WTC11 (cell line): ENCODE results near the gene ARRDC1. TPM values are rescaled to one million over a fixed set of nuclear protein-coding genes. Genes with fewer than 3 reads are reported as not detected.
"Not testable (repeated sequence)": the region's sequence is repeated elsewhere in the genome, so short reads cannot be mapped to it uniquely, and the experiment has no call there.

Experiments
- ATAC-seq: fragments of 200-7000 bp; cut with Tn5 transposase; 2 replicates; pipeline ENCODE4 v1.10.0; 2021; ENCODE audit warnings: mild to moderate bottlenecking, moderate library complexity
- CTCF ChIA-PET: fragments of 300-600 bp; sonication (Branson Sonifier 250); formaldehyde crosslinking; loops from one replicate; lab custom pipeline; 2021; ENCODE audit warnings: antibody characterized with exemption; lab: Charles Lee
- POLR2A ChIA-PET: fragments of 350-600 bp; sonication (Branson Sonifier 250); formaldehyde crosslinking; loops from one replicate; lab custom pipeline; 2021; ENCODE audit warnings: antibody characterized with exemption; lab: Charles Lee
- DNase-seq: peaks from one replicate; pipeline ENCODE4 v3.0.0; 2021; ENCODE audit warnings: low spot score
- H3K27ac Mint-ChIP-seq: 2 replicates; pipeline ENCODE4 v1.8.0; 2021; ENCODE audit warnings: mixed read lengths
- H3K27me3 Mint-ChIP-seq: 2 replicates; pipeline ENCODE4 v1.8.0; 2021; ENCODE audit warnings: low read depth, mild to moderate bottlenecking, moderate library complexity, mixed read lengths
- H3K36me3 Mint-ChIP-seq: 2 replicates; pipeline ENCODE4 v1.8.0; 2021; ENCODE audit warnings: mixed read lengths
- H3K4me1 Mint-ChIP-seq: 2 replicates; pipeline ENCODE4 v1.8.0; 2022; ENCODE audit warnings: mixed read lengths
- H3K4me3 Mint-ChIP-seq: 2 replicates; pipeline ENCODE4 v1.8.0; 2021; ENCODE audit warnings: mild to moderate bottlenecking, moderate library complexity, mixed read lengths
- H3K9me3 Mint-ChIP-seq: 2 replicates; pipeline ENCODE4 v1.8.0; 2021; ENCODE audit warnings: mixed read lengths
- AR ChIP-seq: fragments of 250-450 bp; sonication (Bioruptor Pico); IDR thresholded peaks from 2 replicates; pipeline ENCODE4 v1.9.0; 2021; ENCODE audit warnings: mild to moderate bottlenecking
- ATF1 ChIP-seq: sonication (generic); formaldehyde crosslinking; IDR thresholded peaks from 2 replicates; pipeline ENCODE4 v1.8.1; 2023; ENCODE audit warnings: mild to moderate bottlenecking, moderate library complexity, missing genetic modification reagents
- CBFB ChIP-seq: sonication (generic); formaldehyde crosslinking; IDR thresholded peaks from 2 replicates; pipeline ENCODE4 v1.8.1; 2022; ENCODE audit warnings: mild to moderate bottlenecking, low read depth, missing genetic modification reagents
- ETV6 ChIP-seq: sonication (generic); formaldehyde crosslinking; IDR thresholded peaks from 2 replicates; pipeline ENCODE4 v1.8.1; 2022; ENCODE audit warnings: mild to moderate bottlenecking, missing genetic modification reagents
- FOXK1 ChIP-seq: sonication (generic); formaldehyde crosslinking; IDR thresholded peaks from 2 replicates; pipeline ENCODE4 v1.8.0; 2022; ENCODE audit warnings: mild to moderate bottlenecking, moderate library complexity, missing genetic modification reagents
- KAT7 ChIP-seq: sonication (generic); formaldehyde crosslinking; IDR thresholded peaks from 2 replicates; pipeline ENCODE4 v1.8.1; 2023; ENCODE audit warnings: missing genetic modification reagents, mild to moderate bottlenecking, borderline replicate concordance
- NFATC4 ChIP-seq: fragments of 250-450 bp; sonication (Bioruptor Pico); IDR thresholded peaks from 2 replicates; pipeline ENCODE4 v1.9.0; 2021; ENCODE audit warnings: mild to moderate bottlenecking
- NFYB ChIP-seq: sonication (generic); formaldehyde crosslinking; conservative IDR thresholded peaks from 2 replicates; pipeline ENCODE4 v1.8.0; 2022; ENCODE audit warnings: low read depth, missing genetic modification reagents
- PREB ChIP-seq: sonication (generic); formaldehyde crosslinking; IDR thresholded peaks from 2 replicates; pipeline ENCODE4 v1.8.1; 2022; ENCODE audit warnings: mild to moderate bottlenecking, missing genetic modification reagents, moderate library complexity, borderline replicate concordance
- ZNF219 ChIP-seq: sonication (generic); formaldehyde crosslinking; IDR thresholded peaks from 2 replicates; pipeline ENCODE4 v1.8.0; 2023; ENCODE audit warnings: missing genetic modification reagents, mild to moderate bottlenecking, borderline replicate concordance
- ZNF232 ChIP-seq: sonication (generic); formaldehyde crosslinking; IDR thresholded peaks from 2 replicates; pipeline ENCODE4 v1.8.0; 2022; ENCODE audit warnings: mild to moderate bottlenecking, missing genetic modification reagents
- ZNF671 ChIP-seq: fragments of 250-450 bp; sonication (Bioruptor Pico); IDR thresholded peaks from 2 replicates; pipeline ENCODE4 v1.8.0; 2021; ENCODE audit warnings: mild to moderate bottlenecking
- total RNA-seq: library from RNA; stranded (reverse); gene quantifications from 3 replicates; pipeline ENCODE4 v1.2.3, GENCODE V29; 2021
- TF ChIP-seq, protein P1 (sequence below): fragments of 250-450 bp; sonication (Bioruptor Pico); IDR thresholded peaks from 2 replicates; pipeline ENCODE4 v1.9.0; 2021; ENCODE audit warnings: mild to moderate bottlenecking, borderline replicate concordance
- TF ChIP-seq, protein P2 (sequence below): sonication (generic); formaldehyde crosslinking; IDR thresholded peaks from 2 replicates; pipeline ENCODE4 v1.8.1; 2023; ENCODE audit warnings: mild to moderate bottlenecking, moderate library complexity, missing genetic modification reagents
- TF ChIP-seq, protein P3 (sequence below): sonication (generic); formaldehyde crosslinking; IDR thresholded peaks from 2 replicates; pipeline ENCODE4 v1.8.0; 2022; ENCODE audit warnings: mild to moderate bottlenecking, missing genetic modification reagents

Gene ARRDC1
- total RNA-seq, 1 experiment from 2014 or later = 41.3 TPM

GRCh38 chr9:137564817-137565411 is 40.6 kb upstream of the ARRDC1 start (continued):
- TF ChIP-seq, protein P1, sequence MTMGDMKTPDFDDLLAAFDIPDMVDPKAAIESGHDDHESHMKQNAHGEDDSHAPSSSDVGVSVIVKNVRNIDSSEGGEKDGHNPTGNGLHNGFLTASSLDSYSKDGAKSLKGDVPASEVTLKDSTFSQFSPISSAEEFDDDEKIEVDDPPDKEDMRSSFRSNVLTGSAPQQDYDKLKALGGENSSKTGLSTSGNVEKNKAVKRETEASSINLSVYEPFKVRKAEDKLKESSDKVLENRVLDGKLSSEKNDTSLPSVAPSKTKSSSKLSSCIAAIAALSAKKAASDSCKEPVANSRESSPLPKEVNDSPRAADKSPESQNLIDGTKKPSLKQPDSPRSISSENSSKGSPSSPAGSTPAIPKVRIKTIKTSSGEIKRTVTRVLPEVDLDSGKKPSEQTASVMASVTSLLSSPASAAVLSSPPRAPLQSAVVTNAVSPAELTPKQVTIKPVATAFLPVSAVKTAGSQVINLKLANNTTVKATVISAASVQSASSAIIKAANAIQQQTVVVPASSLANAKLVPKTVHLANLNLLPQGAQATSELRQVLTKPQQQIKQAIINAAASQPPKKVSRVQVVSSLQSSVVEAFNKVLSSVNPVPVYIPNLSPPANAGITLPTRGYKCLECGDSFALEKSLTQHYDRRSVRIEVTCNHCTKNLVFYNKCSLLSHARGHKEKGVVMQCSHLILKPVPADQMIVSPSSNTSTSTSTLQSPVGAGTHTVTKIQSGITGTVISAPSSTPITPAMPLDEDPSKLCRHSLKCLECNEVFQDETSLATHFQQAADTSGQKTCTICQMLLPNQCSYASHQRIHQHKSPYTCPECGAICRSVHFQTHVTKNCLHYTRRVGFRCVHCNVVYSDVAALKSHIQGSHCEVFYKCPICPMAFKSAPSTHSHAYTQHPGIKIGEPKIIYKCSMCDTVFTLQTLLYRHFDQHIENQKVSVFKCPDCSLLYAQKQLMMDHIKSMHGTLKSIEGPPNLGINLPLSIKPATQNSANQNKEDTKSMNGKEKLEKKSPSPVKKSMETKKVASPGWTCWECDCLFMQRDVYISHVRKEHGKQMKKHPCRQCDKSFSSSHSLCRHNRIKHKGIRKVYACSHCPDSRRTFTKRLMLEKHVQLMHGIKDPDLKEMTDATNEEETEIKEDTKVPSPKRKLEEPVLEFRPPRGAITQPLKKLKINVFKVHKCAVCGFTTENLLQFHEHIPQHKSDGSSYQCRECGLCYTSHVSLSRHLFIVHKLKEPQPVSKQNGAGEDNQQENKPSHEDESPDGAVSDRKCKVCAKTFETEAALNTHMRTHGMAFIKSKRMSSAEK (CRISPR knock-in tag) = no peak

DNA sequence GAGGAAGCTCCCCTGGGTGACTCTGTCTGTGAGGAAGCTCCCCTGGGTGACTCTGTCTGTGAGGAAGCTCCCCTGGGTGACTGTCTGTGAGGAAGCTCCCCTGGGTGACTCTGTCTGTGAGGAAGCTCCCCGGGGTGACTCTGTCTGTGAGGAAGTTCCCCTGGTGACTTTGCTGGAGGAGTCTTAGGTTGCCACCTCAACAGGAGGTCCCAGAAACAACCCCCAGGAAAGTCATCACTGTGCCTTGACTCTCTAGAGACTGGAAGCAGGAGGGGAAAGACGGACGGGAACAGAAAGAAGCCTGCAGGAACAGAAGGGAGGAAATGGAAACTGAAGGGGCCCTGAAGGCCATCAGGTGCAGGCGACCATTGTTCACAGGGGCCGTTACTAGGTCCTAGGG is 37.0 kb upstream of the ARRDC1 start:
- DNase-seq, POLR2A ChIA-PET, H3K4me1 Mint-ChIP-seq, CTCF ChIA-PET, H3K4me3 Mint-ChIP-seq, H3K27me3 Mint-ChIP-seq, ATAC-seq, H3K27ac Mint-ChIP-seq, H3K9me3 Mint-ChIP-seq: not testable (repeated sequence)
- H3K36me3 Mint-ChIP-seq = peaks cover 41% of the 10 kb centered on the region

GRCh38 chr9:137569609-137570203 is 35.8 kb upstream of the ARRDC1 start:
- ATAC-seq = no peak
- POLR2A ChIA-PET = no interaction called here
- Mint-ChIP-seq H3K9me3 (peaks cover 3% of the 10 kb centered on the region; the same call in 1 of the 2 replicates), H3K36me3 (peaks cover 39% of the 10 kb centered on the region), H3K27ac (no peak overlapping the region), H3K27me3 (no peaks in the 10 kb centered on the region), H3K4me1 (no peaks in the 10 kb centered on the region), H3K4me3 (no peak overlapping the region)
- CTCF ChIA-PET = no interaction called here
- no peak for DNase-seq
- TF ChIP-seq NFATC4 (no peak), ZNF219 (no peak), CBFB (CRISPR knock-in tag) (no peak), ETV6 (CRISPR knock-in tag) (no peak), ZNF232 (CRISPR knock-in tag) (no peak), ZNF671 (CRISPR knock-in tag) (no peak), ATF1 (CRISPR knock-in tag) (no peak), AR (CRISPR knock-in tag) (no peak), NFYB (CRISPR knock-in tag) (no peak), KAT7 (CRISPR knock-in tag) (no peak), PREB (CRISPR knock-in tag) (no peak), FOXK1 (CRISPR knock-in tag) (no peak)
- TF ChIP-seq, protein P2, sequence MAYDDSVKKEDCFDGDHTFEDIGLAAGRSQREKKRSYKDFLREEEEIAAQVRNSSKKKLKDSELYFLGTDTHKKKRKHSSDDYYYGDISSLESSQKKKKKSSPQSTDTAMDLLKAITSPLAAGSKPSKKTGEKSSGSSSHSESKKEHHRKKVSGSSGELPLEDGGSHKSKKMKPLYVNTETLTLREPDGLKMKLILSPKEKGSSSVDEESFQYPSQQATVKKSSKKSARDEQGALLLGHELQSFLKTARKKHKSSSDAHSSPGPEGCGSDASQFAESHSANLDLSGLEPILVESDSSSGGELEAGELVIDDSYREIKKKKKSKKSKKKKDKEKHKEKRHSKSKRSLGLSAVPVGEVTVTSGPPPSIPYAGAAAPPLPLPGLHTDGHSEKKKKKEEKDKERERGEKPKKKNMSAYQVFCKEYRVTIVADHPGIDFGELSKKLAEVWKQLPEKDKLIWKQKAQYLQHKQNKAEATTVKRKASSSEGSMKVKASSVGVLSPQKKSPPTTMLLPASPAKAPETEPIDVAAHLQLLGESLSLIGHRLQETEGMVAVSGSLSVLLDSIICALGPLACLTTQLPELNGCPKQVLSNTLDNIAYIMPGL (CRISPR knock-in tag) = no peak
- TF ChIP-seq, protein P1 (CRISPR knock-in tag) = no peak
- TF ChIP-seq, protein P3, sequence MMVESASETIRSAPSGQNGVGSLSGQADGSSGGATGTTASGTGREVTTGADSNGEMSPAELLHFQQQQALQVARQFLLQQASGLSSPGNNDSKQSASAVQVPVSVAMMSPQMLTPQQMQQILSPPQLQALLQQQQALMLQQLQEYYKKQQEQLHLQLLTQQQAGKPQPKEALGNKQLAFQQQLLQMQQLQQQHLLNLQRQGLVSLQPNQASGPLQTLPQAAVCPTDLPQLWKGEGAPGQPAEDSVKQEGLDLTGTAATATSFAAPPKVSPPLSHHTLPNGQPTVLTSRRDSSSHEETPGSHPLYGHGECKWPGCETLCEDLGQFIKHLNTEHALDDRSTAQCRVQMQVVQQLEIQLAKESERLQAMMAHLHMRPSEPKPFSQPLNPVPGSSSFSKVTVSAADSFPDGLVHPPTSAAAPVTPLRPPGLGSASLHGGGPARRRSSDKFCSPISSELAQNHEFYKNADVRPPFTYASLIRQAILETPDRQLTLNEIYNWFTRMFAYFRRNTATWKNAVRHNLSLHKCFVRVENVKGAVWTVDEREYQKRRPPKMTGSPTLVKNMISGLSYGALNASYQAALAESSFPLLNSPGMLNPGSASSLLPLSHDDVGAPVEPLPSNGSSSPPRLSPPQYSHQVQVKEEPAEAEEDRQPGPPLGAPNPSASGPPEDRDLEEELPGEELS = no peak
